NCI-H526 treated with DMSO at 0.1 percent for 48 hours (cell line): ENCODE data around the gene SIN3B.

Source experiments
- DNase-seq: peaks from one replicate; lab custom pipeline; 2025; lab: John Stamatoyannopoulos, UW

SIN3B gene

DNA sequence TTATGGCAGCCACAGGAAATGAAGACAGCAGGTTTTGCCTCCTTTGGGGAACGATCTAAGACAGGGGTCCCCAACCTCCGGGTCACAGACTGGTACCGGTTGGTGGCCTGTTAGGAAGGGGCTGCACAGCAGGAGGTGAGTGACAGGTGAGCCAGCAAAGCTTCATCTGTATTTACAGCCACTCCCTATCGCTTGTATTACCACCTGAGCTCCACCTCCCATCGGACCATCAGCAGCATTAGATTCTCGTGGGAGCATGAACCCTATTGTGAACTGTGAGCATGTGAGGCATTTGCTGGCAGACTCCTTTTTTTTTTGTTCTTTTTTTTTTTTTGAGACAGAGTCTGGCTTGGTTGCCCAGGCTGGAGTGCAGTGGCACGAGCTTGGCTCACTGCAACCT, 81.8 kb downstream of the SIN3B start:
- no peak for DNase-seq

GRCh38 chr19:16912780-16913179, 83.6 kb downstream of the SIN3B start:
- no peak for DNase-seq

DNA sequence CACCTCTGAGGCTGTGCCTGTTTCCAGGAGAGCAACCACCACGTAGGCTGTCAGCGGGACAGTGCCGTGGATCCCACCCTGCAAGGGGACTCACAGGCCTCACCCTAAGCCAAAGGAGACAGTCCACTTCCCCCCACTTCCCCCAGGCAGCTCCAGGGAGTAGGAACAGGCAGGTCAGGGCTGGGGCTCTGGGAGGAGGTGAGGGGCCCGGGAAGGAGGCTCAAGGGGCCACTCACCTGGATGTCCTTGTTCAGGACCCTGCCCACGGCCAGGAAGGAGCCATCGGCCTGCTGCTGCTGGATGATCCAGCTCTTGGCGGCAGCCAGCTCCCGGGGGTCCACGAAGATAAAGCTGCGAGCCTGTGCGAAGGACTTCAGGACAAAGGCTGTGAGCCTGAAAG, 85.2 kb downstream of the SIN3B start:
- DNase-seq, result no peak

- no peak for DNase-seq
These were observed 85.9 kb downstream of the SIN3B start for GRCh38 chr19:16915135-16915534.

GRCh38 chr19:16915734-16916133, 86.5 kb downstream of the SIN3B start:
- no peak for DNase-seq

- DNase-seq, result no peak
These were observed 88.2 kb downstream of the SIN3B start for GRCh38 chr19:16917401-16917800.

DNA sequence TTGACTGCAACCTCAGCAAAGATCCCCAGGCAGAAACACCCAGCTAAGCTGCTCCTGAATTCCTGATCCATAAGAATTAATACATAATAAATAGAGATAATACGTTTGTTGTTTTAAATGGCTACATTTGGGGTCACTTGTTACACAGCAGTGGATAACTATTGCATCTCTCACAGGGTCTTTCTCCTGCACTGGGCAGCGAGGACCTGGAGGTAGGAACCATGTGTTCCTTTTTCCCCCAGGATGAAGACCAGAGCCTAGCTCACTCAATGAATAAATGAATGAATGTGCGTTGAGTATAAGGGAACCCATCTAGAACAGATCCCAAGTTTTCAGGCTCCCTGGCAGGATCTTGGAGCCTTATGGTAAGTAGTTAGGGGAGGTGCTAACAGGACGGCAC, 90.3 kb downstream of the SIN3B start:
- DNase-seq, result no peak

- DNase-seq, result no peak
These were observed 91.8 kb downstream of the SIN3B start for GRCh38 chr19:16920816-16921529.

DNA sequence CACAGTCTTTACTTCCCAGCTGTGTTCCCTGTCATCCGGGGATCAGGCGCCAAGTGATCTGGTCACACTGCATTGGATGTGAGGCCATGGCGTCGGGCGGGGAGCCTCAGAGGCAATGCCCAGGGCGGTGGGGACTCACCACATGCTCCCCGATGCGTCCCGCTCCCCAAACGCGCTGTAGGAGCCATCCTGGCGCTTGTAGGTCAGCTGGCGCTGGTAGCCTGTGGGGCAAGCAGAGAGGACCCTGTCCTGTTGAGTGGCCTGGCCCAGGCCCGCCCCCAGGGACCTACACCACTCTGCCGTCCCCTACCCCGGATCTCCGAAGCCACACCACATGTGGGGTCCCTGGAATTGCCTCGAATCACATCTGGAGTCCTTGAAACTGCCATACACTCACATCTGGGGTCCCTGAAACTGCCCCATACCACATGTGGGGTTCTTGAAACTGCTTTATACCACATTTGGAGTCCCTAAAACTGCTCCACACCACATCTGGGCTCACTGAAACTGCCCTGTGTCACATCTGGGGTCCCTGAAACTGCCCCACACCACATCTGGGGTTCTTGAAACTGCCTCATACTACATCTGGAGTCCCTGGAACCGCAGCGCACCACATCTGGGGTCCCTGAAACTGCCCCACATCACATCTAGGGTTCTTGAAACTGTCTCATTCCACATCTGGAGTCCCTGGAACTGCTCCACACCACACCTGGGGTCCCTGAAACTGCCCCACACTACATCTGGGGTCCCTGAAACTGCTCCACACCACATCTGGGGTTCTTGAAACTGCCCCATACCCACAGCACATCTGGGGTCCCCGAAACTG, 92.8 kb downstream of the SIN3B start:
- DNase-seq, result no peak

- DNase-seq, result no peak
These were observed 93.4 kb downstream of the SIN3B start for GRCh38 chr19:16922592-16922934.

- no peak for DNase-seq
These were observed 93.8 kb downstream of the SIN3B start for GRCh38 chr19:16922949-16923348.

GRCh38 chr19:16927883-16928282, 98.7 kb downstream of the SIN3B start:
- no peak for DNase-seq

DNA sequence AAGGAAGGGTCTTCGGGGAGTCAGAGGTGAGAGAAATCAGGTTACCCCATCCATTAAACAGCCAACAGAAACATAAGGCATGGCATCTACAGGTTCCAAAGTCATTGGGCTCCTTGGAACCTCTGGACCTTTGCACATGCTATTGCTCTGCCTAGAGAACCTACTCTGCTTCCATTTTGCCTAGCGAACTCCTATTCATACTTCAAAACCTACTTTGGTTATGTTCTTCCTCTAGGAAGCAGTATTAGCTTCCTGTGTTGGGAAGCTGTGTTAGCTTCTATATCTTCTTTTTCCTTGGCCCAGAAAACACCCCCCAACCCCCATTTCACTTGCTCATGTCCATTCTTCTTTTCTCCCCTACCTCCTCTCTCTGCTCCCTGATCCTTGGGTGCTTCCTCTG, 99.2 kb downstream of the SIN3B start:
- DNase-seq, result no peak

DNA sequence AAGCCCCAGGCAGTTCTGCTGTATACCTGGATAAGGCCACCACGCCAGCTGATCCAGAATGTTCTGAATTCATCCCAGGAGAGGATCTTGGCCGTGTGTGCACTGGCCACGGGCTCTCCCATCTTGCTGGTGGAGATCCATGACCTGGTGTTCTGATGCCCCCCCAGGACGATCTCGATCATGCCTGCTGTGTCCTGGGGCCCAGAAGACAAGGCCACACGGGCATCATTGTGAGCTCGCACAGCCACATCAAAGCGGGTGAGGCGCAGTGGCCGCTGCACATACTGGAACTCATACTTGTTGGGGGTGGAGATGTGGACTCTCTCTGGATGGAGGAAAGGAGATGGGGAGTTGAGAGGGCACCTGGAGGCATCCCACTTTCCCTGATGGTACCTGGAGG, 99.7 kb downstream of the SIN3B start:
- no peak for DNase-seq
